A673 (cell line): ENCODE measurements around the gene COL4A2. TPM values are rescaled to one million over a fixed set of nuclear protein-coding genes. Genes with fewer than 3 reads are reported as not detected.

Experiments
- BruUV-seq: library from RNA; stranded (reverse); fragments of 400-500 nt; replicated peaks from 2 replicates; lab custom pipeline; 2021; lab: Mats Ljungman, UMichigan
- CTCF ChIA-PET: fragments of 300-600 bp; sonication (Branson Sonifier 250); formaldehyde crosslinking; loops from one replicate; lab custom pipeline; 2022; ENCODE audit warnings: antibody characterized with exemption; lab: Charles Lee
- POLR2A ChIA-PET: fragments of 300-600 bp; sonication (Branson Sonifier 250); formaldehyde crosslinking; loops from one replicate; lab custom pipeline; 2022; ENCODE audit warnings: antibody characterized with exemption; ENCODE audit not compliant: low non-redundant PET; lab: Charles Lee
- DNase-seq: peaks from one replicate; pipeline ENCODE4 v3.0.0-alpha.2; 2015; ENCODE audit warnings: low spot score
- H3K27ac ChIP-seq: fragments of 200-600 bp; sonication (generic); 2 replicates; pipeline ENCODE4 v1.5.1; 2016; ENCODE audit warnings: mixed run types, low read depth, mild to moderate bottlenecking, mixed read lengths, antibody characterized with exemption, low read length; ENCODE audit not compliant: poor library complexity, severe bottlenecking
- H3K27me3 ChIP-seq: fragments of 200-600 bp; sonication (generic); replicated peaks from 2 replicates; pipeline ENCODE4 v1.6.1; 2017; ENCODE audit warnings: mixed run types, low read depth, mild to moderate bottlenecking, mixed read lengths, antibody characterized with exemption, low read length; ENCODE audit not compliant: insufficient read depth, poor library complexity
- H3K36me3 ChIP-seq: fragments of 200-600 bp; sonication (generic); 2 replicates; pipeline ENCODE4 v1.6.1; 2016; ENCODE audit warnings: mixed run types, mild to moderate bottlenecking, mixed read lengths, antibody characterized with exemption, low read length; ENCODE audit not compliant: insufficient read depth, poor library complexity, severe bottlenecking
- H3K4me1 ChIP-seq: fragments of 200-600 bp; sonication (generic); 2 replicates; pipeline ENCODE4 v1.6.1; 2017; ENCODE audit warnings: mixed run types, mild to moderate bottlenecking, mixed read lengths, antibody characterized with exemption, low read length; ENCODE audit not compliant: insufficient read depth, poor library complexity, severe bottlenecking
- H3K4me3 ChIP-seq: fragments of 200-600 bp; sonication (generic); 2 replicates; pipeline ENCODE4 v1.5.1; 2016; ENCODE audit warnings: low read depth, mixed run types, mild to moderate bottlenecking, mixed read lengths, low read length; ENCODE audit not compliant: poor library complexity, severe bottlenecking
- H3K9me3 ChIP-seq: fragments of 200-600 bp; sonication (generic); 2 replicates; pipeline ENCODE4 v1.6.1; 2016; ENCODE audit warnings: mixed run types, low read depth, mild to moderate bottlenecking, mixed read lengths, antibody characterized with exemption, low read length; ENCODE audit not compliant: poor library complexity, severe bottlenecking
- EZH2 ChIP-seq: fragments of 200-600 bp; sonication (generic); IDR thresholded peaks from 2 replicates; pipeline ENCODE4 v1.6.1; 2017; ENCODE audit warnings: borderline replicate concordance, low read depth, mild to moderate bottlenecking, mixed read lengths, antibody characterized with exemption, low read length; ENCODE audit not compliant: poor library complexity, severe bottlenecking
- intact Hi-C: fragments of 100-400 bp; cut with micrococcal nuclease; formaldehyde crosslinking; loops from one replicate; pipeline ENCODE4 v1.10.0; 2022; ENCODE audit not compliant: unreplicated experiment
- total RNA-seq: library from RNA; stranded (reverse); gene quantifications from 2 replicates; pipeline ENCODE4 v1.2.3, GENCODE V29; 2021
- TF ChIP-seq, protein P1 (sequence below): fragments of 300-800, 200-600 bp; sonication (generic); conservative IDR thresholded peaks from 2 replicates; pipeline ENCODE4 v1.5.1; 2017; ENCODE audit warnings: low read depth, mild to moderate bottlenecking, antibody characterized with exemption, low read length, moderate library complexity, mixed read lengths

COL4A2 gene
- total RNA-seq, 1 experiment from 2014 or later = 184 TPM

DNA sequence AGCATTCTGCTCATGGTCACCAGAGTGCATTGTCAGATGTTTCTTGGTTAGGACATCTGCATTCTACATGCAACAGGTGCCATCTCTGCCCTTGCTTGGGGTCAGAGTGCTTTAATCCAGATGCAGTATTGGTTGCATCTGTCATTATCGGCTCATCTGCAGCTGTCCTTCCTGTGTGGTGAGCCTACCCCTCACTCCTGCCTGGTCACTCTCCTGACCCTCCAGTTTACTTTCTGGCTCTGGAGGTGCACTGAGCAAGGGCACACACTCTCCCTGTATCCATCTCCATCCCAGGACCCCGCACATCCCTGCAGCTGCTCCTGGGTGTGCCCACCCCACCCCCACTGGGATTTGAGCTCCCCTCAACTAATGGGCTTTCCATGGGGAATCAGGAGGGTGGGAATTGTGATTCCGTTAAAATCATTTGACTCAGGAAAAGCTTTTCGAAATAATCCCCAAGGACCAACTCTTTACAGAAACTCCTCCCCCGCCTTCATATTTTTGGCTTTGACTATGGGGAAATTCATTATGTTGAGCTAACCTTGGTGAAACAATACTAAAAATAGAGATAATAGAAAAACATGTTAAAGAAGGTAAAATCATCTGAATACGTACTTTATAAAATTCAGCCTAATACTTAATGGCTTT lies 70.2 kb downstream of the COL4A2 start:
- intact Hi-C loops = no loop called here

DNA sequence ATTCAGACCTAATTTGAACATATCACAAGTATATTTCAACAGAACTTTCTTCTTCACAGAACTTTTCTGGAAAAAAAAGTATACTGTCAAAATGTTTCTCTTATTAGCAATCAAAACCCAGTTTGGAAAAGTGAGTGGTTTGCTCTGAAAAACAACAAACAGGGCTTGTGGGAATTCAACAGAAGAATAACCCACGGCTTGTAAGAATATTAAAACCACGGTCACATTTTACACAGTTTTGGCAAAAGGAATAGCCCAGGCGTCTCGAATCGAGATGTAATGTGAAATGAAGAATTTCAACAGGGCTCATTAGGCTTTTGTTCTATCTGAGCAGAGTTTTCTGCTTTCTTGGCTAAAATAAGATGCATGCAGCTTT lies 70.7 kb downstream of the COL4A2 start:
- no peak for DNase-seq
- no peak overlapping the region for H3K27ac ChIP-seq
- no TSS peak for BruUV-seq
- ChIA-PET POLR2A (no interaction called here), CTCF (no interaction called here)
- H3K4me1 ChIP-seq = peaks cover 57% of the 10 kb centered on the region
- intact Hi-C loops = no loop called here
- H3K36me3 ChIP-seq = no peaks in the 10 kb centered on the region
- H3K4me3 ChIP-seq = no peak overlapping the region
- H3K27me3 ChIP-seq = no peaks in the 10 kb centered on the region
- TF ChIP-seq, protein P1, sequence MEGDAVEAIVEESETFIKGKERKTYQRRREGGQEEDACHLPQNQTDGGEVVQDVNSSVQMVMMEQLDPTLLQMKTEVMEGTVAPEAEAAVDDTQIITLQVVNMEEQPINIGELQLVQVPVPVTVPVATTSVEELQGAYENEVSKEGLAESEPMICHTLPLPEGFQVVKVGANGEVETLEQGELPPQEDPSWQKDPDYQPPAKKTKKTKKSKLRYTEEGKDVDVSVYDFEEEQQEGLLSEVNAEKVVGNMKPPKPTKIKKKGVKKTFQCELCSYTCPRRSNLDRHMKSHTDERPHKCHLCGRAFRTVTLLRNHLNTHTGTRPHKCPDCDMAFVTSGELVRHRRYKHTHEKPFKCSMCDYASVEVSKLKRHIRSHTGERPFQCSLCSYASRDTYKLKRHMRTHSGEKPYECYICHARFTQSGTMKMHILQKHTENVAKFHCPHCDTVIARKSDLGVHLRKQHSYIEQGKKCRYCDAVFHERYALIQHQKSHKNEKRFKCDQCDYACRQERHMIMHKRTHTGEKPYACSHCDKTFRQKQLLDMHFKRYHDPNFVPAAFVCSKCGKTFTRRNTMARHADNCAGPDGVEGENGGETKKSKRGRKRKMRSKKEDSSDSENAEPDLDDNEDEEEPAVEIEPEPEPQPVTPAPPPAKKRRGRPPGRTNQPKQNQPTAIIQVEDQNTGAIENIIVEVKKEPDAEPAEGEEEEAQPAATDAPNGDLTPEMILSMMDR = no peak
- no peak for TF ChIP-seq EZH2
- no peaks in the 10 kb centered on the region for H3K9me3 ChIP-seq

More for the DNA sequence above, 70.2 kb downstream of the COL4A2 start:
- Histone ChIP-seq H3K27ac (no peak overlapping the region), H3K9me3 (no peaks in the 10 kb centered on the region), H3K4me3 (no peak overlapping the region), H3K36me3 (no peaks in the 10 kb centered on the region), H3K4me1 (peaks cover 57% of the 10 kb centered on the region), H3K27me3 (no peaks in the 10 kb centered on the region)
- CTCF ChIA-PET = no interaction called here
- BruUV-seq = no TSS peak
- TF ChIP-seq, protein P1 = no peak
- no peak for TF ChIP-seq EZH2
- POLR2A ChIA-PET = no interaction called here
- no peak for DNase-seq

DNA sequence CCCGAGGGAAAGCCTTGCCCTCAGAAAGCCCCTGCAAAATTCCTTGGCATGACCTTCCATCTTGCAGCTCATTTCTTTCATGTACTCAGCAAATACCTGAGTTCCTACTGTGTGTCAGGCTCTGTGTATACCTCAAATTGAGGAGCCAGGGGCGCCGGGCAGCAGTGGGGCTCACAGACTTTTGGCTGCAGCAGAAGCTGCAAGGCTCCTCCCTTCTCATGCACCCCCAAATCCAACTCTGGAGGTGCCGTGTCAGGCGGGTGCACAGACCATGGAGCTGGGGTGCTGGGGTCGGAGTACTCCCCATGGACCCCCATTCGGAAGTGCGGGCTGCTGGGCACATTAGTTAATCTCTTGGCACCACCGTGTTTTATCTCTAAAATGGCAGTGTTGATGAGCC lies 72.3 kb downstream of the COL4A2 start:
- ChIA-PET CTCF (no interaction called here), POLR2A (no interaction called here)
- H3K4me1 ChIP-seq = peaks cover 57% of the 10 kb centered on the region
- TF ChIP-seq EZH2 = no peak
- TF ChIP-seq, protein P1 = no peak
- H3K27me3 ChIP-seq = no peaks in the 10 kb centered on the region
- no peak overlapping the region for H3K27ac ChIP-seq
- H3K36me3 ChIP-seq = no peaks in the 10 kb centered on the region
- H3K4me3 ChIP-seq = no peak overlapping the region
- intact Hi-C loops = no loop called here
- BruUV-seq = no TSS peak
- no peak for DNase-seq
- no peaks in the 10 kb centered on the region for H3K9me3 ChIP-seq
